ENCODE data around the gene TIMM50. TPM values are rescaled to one million over a fixed set of nuclear protein-coding genes. Genes with fewer than 3 reads are reported as not detected.

The TIMM50 gene
- polyA plus RNA-seq, 1 of the 3 experiments (the other 2 are of a cell fraction), result 98.1 TPM

DNA sequence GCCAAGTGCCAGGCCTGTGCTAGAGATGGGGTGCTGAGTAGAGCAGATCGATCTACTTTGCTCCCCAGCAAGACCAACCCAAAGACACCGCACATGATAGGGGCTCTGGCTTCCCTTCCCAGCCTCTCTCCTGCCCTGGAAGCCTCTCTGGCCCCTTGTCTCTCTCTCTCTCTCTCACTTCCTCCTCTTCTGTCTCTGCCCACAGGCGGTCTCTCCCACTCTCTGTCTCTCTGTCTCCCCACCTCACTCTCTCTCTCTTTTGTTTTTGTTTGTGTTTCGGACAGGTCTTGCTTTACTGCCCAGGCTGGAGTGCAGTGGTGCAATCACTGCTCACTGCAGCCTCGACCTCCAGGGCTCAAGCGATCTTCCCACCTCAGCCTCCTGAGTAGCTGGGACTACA, 35.6 kb downstream of the TIMM50 start:
- H3K4me3 ChIP-seq (ENCODE audit: low read depth in 2 of 2, low read length in 1 of 2), result no peak overlapping the region
- no peaks in the 10 kb centered on the region for H3K9me2 ChIP-seq
- no peak for TF ChIP-seq NFIC (IDR thresholded peaks at IDR 0.05; ENCODE audit: borderline replicate concordance)
- TF ChIP-seq EP300 (IDR thresholded peaks at IDR 0.05; ENCODE audit: borderline replicate concordance in 1 of 2, low read depth in 1 of 2, low read length in 1 of 2), result no peak
- TF ChIP-seq YY1 (IDR thresholded peaks at IDR 0.05; ENCODE audit: low read depth), result no peak
- TF ChIP-seq NRF1 (IDR thresholded peaks at IDR 0.05; ENCODE audit: low read depth, low read length), result no peak
- TF ChIP-seq USF2 (IDR thresholded peaks at IDR 0.05; ENCODE audit: borderline replicate concordance, low read depth, low read length), result no peak
- no peaks in the 10 kb centered on the region for H3K9me3 ChIP-seq
- H3K36me3 ChIP-seq (replicated peaks in 1 of 2; ENCODE audit: control insufficient read depth in 1 of 2, insufficient read depth in 2 of 2, low read length in 1 of 2), result no peaks in the 10 kb centered on the region
- CTCF ChIA-PET, result interaction anchor here (1.1 to 2.0 kb wide), 5 partner anchors 11 to 42 kb away, joined by 4 to 9 read pairs (median 7); partner anchors contain the start of gene EID2B
- POLR2A ChIA-PET, result no interaction called here
- 81% methylated on average over 6 of the region's 6 CpGs for WGBS (ENCODE audit: low lambda C conversion rate)
- no peaks in the 10 kb centered on the region for H3F3A ChIP-seq (replicated peaks; ENCODE audit: insufficient read depth)
- H3K9ac ChIP-seq, result no peak overlapping the region
- H3K4me2 ChIP-seq, result no peak overlapping the region
- no peaks in the 10 kb centered on the region for H4K20me1 ChIP-seq (ENCODE audit: insufficient read depth)
- H2AFZ ChIP-seq (ENCODE audit: low read depth), result no peak overlapping the region
- DNase-seq, result no peak
- H3K27ac ChIP-seq (ENCODE audit: low read depth in 2 of 2, low read length in 1 of 2), result no peak overlapping the region
- H3K27me3 ChIP-seq (ENCODE audit: insufficient read depth), result peaks cover 21% of the 10 kb centered on the region
- no peaks in the 10 kb centered on the region for H3K79me2 ChIP-seq (ENCODE audit: insufficient read depth)
- peaks cover 0 to 6% of the 10 kb centered on the region in 2 experiments; a peak in 1 of 4 replicates for H3K4me1 ChIP-seq (ENCODE audit: control insufficient read depth in 1 of 2, insufficient read depth in 2 of 2, low read depth in 1 of 2, low read length in 1 of 2)

DNA sequence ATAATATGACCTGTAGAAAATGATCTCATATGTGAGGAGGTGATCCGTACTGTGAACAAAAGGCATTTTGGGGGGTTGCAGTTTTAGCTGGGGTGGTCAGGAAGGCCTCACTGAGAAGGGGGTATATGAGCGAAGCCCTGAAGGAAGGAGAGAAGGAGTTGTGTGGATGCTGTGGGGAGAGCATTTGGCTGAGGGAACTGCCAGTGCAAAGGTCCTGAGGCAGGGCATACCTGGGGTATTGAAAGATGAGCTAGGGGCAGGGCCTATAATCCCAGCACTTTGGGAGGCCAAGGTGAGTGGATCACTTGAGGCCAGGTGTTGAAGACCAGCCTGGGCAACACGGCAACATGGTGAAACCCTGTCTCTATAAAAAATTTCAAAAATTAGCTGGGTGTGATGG, 36.8 kb downstream of the TIMM50 start:
- 65% methylated on average over 3 of the region's 3 CpGs for WGBS (ENCODE audit: low lambda C conversion rate)
- POLR2A ChIA-PET, result no interaction called here
- H3K9ac ChIP-seq, result no peak overlapping the region
- no peaks in the 10 kb centered on the region for H3K36me3 ChIP-seq (replicated peaks in 1 of 2; ENCODE audit: control insufficient read depth in 1 of 2, insufficient read depth in 2 of 2, low read length in 1 of 2)
- H3K9me3 ChIP-seq, result no peaks in the 10 kb centered on the region
- H3K4me2 ChIP-seq, result no peak overlapping the region
- H3K27me3 ChIP-seq (ENCODE audit: insufficient read depth), result peaks cover 21% of the 10 kb centered on the region
- no peak overlapping the region for H3K27ac ChIP-seq (ENCODE audit: low read depth in 2 of 2, low read length in 1 of 2)
- DNase-seq, result no peak
- H4K20me1 ChIP-seq (ENCODE audit: insufficient read depth), result no peaks in the 10 kb centered on the region
- no peaks in the 10 kb centered on the region for H3K9me2 ChIP-seq
- H2AFZ ChIP-seq (ENCODE audit: low read depth), result no peak overlapping the region
- H3K4me1 ChIP-seq (ENCODE audit: control insufficient read depth in 1 of 2, insufficient read depth in 2 of 2, low read depth in 1 of 2, low read length in 1 of 2), result peaks cover 0 to 6% of the 10 kb centered on the region in 2 experiments; a peak in 1 of 4 replicates
- CTCF ChIA-PET, result interaction anchor here (1.8 to 2.6 kb wide), 2 partner anchors 15 to 20 kb away, joined by 4 to 19 read pairs; partner anchors contain the start of gene EID2B
- H3K4me3 ChIP-seq (ENCODE audit: low read depth in 2 of 2, low read length in 1 of 2), result no peak overlapping the region
- H3K79me2 ChIP-seq (ENCODE audit: insufficient read depth), result no peaks in the 10 kb centered on the region
- H3F3A ChIP-seq (replicated peaks; ENCODE audit: insufficient read depth), result no peaks in the 10 kb centered on the region
- no peak for TF ChIP-seq EP300 (IDR thresholded peaks at IDR 0.05; ENCODE audit: borderline replicate concordance in 1 of 2, low read depth in 1 of 2, low read length in 1 of 2)
- TF ChIP-seq, protein P1, sequence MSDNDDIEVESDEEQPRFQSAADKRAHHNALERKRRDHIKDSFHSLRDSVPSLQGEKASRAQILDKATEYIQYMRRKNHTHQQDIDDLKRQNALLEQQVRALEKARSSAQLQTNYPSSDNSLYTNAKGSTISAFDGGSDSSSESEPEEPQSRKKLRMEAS (IDR thresholded peaks at IDR 0.05; ENCODE audit: low read depth), result no peak
- no peak for TF ChIP-seq CHD2 (IDR thresholded peaks at IDR 0.05; ENCODE audit: low read length, partially characterized antibody)
- TF ChIP-seq MEF2A (IDR thresholded peaks at IDR 0.05; ENCODE audit: borderline replicate concordance, low read depth), result no peak
- TF ChIP-seq TCF12 (IDR thresholded peaks at IDR 0.05), result no peak
- no peak for TF ChIP-seq SMC3 (IDR thresholded peaks at IDR 0.05; ENCODE audit: low read depth, low read length)
- no peak for TF ChIP-seq IRF3 (IDR thresholded peaks at IDR 0.05; ENCODE audit: low read depth, low read length)
- no peak for TF ChIP-seq FOXJ3 (CRISPR knock-in tag; IDR thresholded peaks at IDR 0.05)
- TF ChIP-seq SIN3A (IDR thresholded peaks at IDR 0.05; ENCODE audit: borderline replicate concordance, low read depth, low read length), result no peak
- no peak for TF ChIP-seq PBX3 (IDR thresholded peaks at IDR 0.05)
- TF ChIP-seq NRF1 (IDR thresholded peaks at IDR 0.05; ENCODE audit: low read depth, low read length), result no peak
- no peak for TF ChIP-seq EZH2phosphoT487 (IDR thresholded peaks at IDR 0.05; ENCODE audit: borderline replicate concordance, low read depth)
- TF ChIP-seq TEAD4 (IDR thresholded peaks at IDR 0.05; ENCODE audit: borderline replicate concordance, insufficient read depth), result no peak
- no peak for TF ChIP-seq ZBTB33 (IDR thresholded peaks at IDR 0.05; ENCODE audit: borderline replicate concordance, low read depth)
- TF ChIP-seq, protein P2, sequence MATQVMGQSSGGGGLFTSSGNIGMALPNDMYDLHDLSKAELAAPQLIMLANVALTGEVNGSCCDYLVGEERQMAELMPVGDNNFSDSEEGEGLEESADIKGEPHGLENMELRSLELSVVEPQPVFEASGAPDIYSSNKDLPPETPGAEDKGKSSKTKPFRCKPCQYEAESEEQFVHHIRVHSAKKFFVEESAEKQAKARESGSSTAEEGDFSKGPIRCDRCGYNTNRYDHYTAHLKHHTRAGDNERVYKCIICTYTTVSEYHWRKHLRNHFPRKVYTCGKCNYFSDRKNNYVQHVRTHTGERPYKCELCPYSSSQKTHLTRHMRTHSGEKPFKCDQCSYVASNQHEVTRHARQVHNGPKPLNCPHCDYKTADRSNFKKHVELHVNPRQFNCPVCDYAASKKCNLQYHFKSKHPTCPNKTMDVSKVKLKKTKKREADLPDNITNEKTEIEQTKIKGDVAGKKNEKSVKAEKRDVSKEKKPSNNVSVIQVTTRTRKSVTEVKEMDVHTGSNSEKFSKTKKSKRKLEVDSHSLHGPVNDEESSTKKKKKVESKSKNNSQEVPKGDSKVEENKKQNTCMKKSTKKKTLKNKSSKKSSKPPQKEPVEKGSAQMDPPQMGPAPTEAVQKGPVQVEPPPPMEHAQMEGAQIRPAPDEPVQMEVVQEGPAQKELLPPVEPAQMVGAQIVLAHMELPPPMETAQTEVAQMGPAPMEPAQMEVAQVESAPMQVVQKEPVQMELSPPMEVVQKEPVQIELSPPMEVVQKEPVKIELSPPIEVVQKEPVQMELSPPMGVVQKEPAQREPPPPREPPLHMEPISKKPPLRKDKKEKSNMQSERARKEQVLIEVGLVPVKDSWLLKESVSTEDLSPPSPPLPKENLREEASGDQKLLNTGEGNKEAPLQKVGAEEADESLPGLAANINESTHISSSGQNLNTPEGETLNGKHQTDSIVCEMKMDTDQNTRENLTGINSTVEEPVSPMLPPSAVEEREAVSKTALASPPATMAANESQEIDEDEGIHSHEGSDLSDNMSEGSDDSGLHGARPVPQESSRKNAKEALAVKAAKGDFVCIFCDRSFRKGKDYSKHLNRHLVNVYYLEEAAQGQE (IDR thresholded peaks at IDR 0.05; ENCODE audit: low read depth, low read length), result no peak
